Neural cell (in vitro differentiated cells): ENCODE results near the gene IMPA2. TPM values are rescaled to one million over a fixed set of nuclear protein-coding genes. Genes with fewer than 3 reads are reported as not detected.

ENCODE experiments used
- H2AFZ ChIP-seq: fragments of 200-600, 300-800 bp; sonication (generic), shearing (Covaris generic); 2 replicates; pipeline ENCODE4 v1.6.0; 2014; ENCODE audit warnings: low read depth, mild to moderate bottlenecking, antibody characterized with exemption, low read length, moderate library complexity
- H3F3A ChIP-seq: fragments of 200-600 bp; shearing (Covaris generic); 2 replicates; pipeline ENCODE4 v1.6.1; 2016; ENCODE audit warnings: mild to moderate bottlenecking, moderate library complexity, mixed read lengths, antibody characterized with exemption, low read length; ENCODE audit not compliant: insufficient read depth, poor library complexity, severe bottlenecking
- H3K27ac ChIP-seq: fragments of 200-600, 300-800 bp; sonication (generic), shearing (Covaris generic); 2 replicates; pipeline ENCODE4 v1.5.1; 2014; ENCODE audit warnings: mild to moderate bottlenecking, low read length, moderate library complexity
- H3K27me3 ChIP-seq: fragments of 300-800, 200-600 bp; sonication (generic), shearing (Covaris generic); 2 replicates; pipeline ENCODE4 v1.6.0; 2014; ENCODE audit warnings: mild to moderate bottlenecking, low read depth, low read length, moderate library complexity; ENCODE audit not compliant: insufficient read depth
- H3K36me3 ChIP-seq: fragments of 300-800, 200-600 bp; sonication (generic), shearing (Covaris generic); 2 replicates; pipeline ENCODE4 v1.5.1; 2014; ENCODE audit warnings: mild to moderate bottlenecking, antibody characterized with exemption, low read length, moderate library complexity; ENCODE audit not compliant: insufficient read depth
- H3K4me2 ChIP-seq: fragments of 300-800, 200-600 bp; sonication (generic), shearing (Covaris generic); 2 replicates; pipeline ENCODE4 v1.6.0; 2014; ENCODE audit warnings: mild to moderate bottlenecking, low read length
- H3K4me3 ChIP-seq: fragments of 300-800, 200-600 bp; sonication (generic), shearing (Covaris generic); 2 replicates; pipeline ENCODE4 v1.5.1; 2014; ENCODE audit warnings: mild to moderate bottlenecking, low read length, moderate library complexity
- H3K79me2 ChIP-seq: fragments of 200-600 bp; shearing (Covaris generic); replicated peaks from 2 replicates; pipeline ENCODE4 v1.6.0; 2014; ENCODE audit warnings: mild to moderate bottlenecking, low read length, moderate library complexity; ENCODE audit not compliant: insufficient read depth
- H3K9ac ChIP-seq: fragments of 300-800, 200-600 bp; sonication (generic), shearing (Covaris generic); 2 replicates; pipeline ENCODE4 v1.6.1; 2016; ENCODE audit warnings: mild to moderate bottlenecking, low read length, mixed read lengths
- H3K9me2 ChIP-seq: fragments of 200-600 bp; shearing (Covaris generic); 2 replicates; pipeline ENCODE4 v1.6.1; 2016; ENCODE audit warnings: mild to moderate bottlenecking, low read length, mixed read lengths; ENCODE audit not compliant: insufficient read depth
- H3K9me3 ChIP-seq: fragments of 200-600, 300-800 bp; sonication (generic), shearing (Covaris generic); 2 replicates; pipeline ENCODE4 v1.6.1; 2016; ENCODE audit warnings: mild to moderate bottlenecking, mixed run types, low read length, moderate library complexity, mixed read lengths
- H4K20me1 ChIP-seq: fragments of 200-600 bp; shearing (Covaris generic); 2 replicates; pipeline ENCODE4 v1.6.1; 2016; ENCODE audit warnings: mild to moderate bottlenecking, mixed run types; ENCODE audit not compliant: insufficient read depth
- EP300 ChIP-seq: fragments of 450-650 bp; conservative IDR thresholded peaks from 2 replicates; pipeline ENCODE4 v1.6.1; 2014; ENCODE audit warnings: antibody characterized with exemption, mild to moderate bottlenecking, moderate library complexity; ENCODE audit not compliant: poor library complexity, severe bottlenecking
- EZH2 ChIP-seq: fragments of 200-600, 300-800 bp; shearing (Covaris generic), sonication (generic); IDR thresholded peaks from 2 replicates; pipeline ENCODE4 v1.6.1; 2014; ENCODE audit warnings: antibody characterized with exemption, low read length, borderline replicate concordance, mild to moderate bottlenecking; ENCODE audit not compliant: insufficient read depth, poor library complexity, severe bottlenecking
- MXI1 ChIP-seq: fragments of 450-650 bp; conservative IDR thresholded peaks from 2 replicates; pipeline ENCODE4 v1.6.1; 2014; ENCODE audit warnings: antibody characterized with exemption, mild to moderate bottlenecking; ENCODE audit not compliant: poor library complexity, severe bottlenecking
- POLR2AphosphoS5 ChIP-seq: IDR thresholded peaks from 2 replicates; pipeline ENCODE4 v1.6.1; 2012
- RAD21 ChIP-seq: fragments of 450-650 bp; conservative IDR thresholded peaks from 2 replicates; pipeline ENCODE4 v1.6.1; 2014; ENCODE audit warnings: antibody characterized with exemption, mild to moderate bottlenecking, moderate library complexity
- REST ChIP-seq: IDR thresholded peaks from 2 replicates; pipeline ENCODE4 v1.6.1; 2012; ENCODE audit warnings: borderline replicate concordance
- SMC3 ChIP-seq: fragments of 450-650 bp; conservative IDR thresholded peaks from 2 replicates; pipeline ENCODE4 v1.6.1; 2014; ENCODE audit warnings: antibody characterized with exemption, mild to moderate bottlenecking, moderate library complexity; ENCODE audit not compliant: poor library complexity
- TAF1 ChIP-seq: IDR thresholded peaks from 2 replicates; pipeline ENCODE4 v1.6.1; 2012; ENCODE audit warnings: low read depth
- polyA plus RNA-seq: library from polyadenylated mRNA; depleted of rRNA; stranded (reverse); fragments of >200 nt; gene quantifications from 2 replicates; pipeline ENCODE4 v1.2.3, GENCODE V29; 2014
- TF ChIP-seq, protein P1 (sequence below): fragments of 450-650 bp; IDR thresholded peaks from 2 replicates; pipeline ENCODE4 v1.5.1; 2014; ENCODE audit warnings: antibody characterized with exemption, mild to moderate bottlenecking, moderate library complexity; ENCODE audit not compliant: poor library complexity, severe bottlenecking

Gene IMPA2
- polyA plus RNA-seq, 1 donor from 2014 or later = 2.7 TPM

- TF ChIP-seq TAF1 (no peak), EP300 (no peak), EZH2 (no peak), REST (no peak), SMC3 (no peak), MXI1 (no peak), RAD21 (no peak), POLR2AphosphoS5 (no peak)
- TF ChIP-seq, protein P1, sequence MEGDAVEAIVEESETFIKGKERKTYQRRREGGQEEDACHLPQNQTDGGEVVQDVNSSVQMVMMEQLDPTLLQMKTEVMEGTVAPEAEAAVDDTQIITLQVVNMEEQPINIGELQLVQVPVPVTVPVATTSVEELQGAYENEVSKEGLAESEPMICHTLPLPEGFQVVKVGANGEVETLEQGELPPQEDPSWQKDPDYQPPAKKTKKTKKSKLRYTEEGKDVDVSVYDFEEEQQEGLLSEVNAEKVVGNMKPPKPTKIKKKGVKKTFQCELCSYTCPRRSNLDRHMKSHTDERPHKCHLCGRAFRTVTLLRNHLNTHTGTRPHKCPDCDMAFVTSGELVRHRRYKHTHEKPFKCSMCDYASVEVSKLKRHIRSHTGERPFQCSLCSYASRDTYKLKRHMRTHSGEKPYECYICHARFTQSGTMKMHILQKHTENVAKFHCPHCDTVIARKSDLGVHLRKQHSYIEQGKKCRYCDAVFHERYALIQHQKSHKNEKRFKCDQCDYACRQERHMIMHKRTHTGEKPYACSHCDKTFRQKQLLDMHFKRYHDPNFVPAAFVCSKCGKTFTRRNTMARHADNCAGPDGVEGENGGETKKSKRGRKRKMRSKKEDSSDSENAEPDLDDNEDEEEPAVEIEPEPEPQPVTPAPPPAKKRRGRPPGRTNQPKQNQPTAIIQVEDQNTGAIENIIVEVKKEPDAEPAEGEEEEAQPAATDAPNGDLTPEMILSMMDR = no peak
- Histone ChIP-seq H3K79me2 (no peaks in the 10 kb centered on the region), H3K9ac (no peak overlapping the region), H4K20me1 (no peaks in the 10 kb centered on the region), H3K4me3 (no peak overlapping the region), H3K27me3 (no peaks in the 10 kb centered on the region), H2AFZ (no peak overlapping the region), H3K27ac (no peak overlapping the region), H3K4me2 (no peak overlapping the region), H3K36me3 (no peaks in the 10 kb centered on the region), H3K9me2 (no peaks in the 10 kb centered on the region), H3K9me3 (no peaks in the 10 kb centered on the region), H3F3A (no peaks in the 10 kb centered on the region)
These were observed 12.1 kb downstream of the IMPA2 start for GRCh38 chr18:11993264-11993916.

- no peak overlapping the region for H3K27ac ChIP-seq
- no peaks in the 10 kb centered on the region for H3F3A ChIP-seq
- no peaks in the 10 kb centered on the region for H3K27me3 ChIP-seq
- no peak overlapping the region for H2AFZ ChIP-seq
- H3K4me3 ChIP-seq = no peak overlapping the region
- no peaks in the 10 kb centered on the region for H4K20me1 ChIP-seq
- H3K9me3 ChIP-seq = no peaks in the 10 kb centered on the region
- H3K36me3 ChIP-seq = no peaks in the 10 kb centered on the region
- H3K4me2 ChIP-seq = no peak overlapping the region
- no peaks in the 10 kb centered on the region for H3K9me2 ChIP-seq
- no peaks in the 10 kb centered on the region for H3K79me2 ChIP-seq
- H3K9ac ChIP-seq = no peak overlapping the region
- no peak for TF ChIP-seq POLR2AphosphoS5
- TF ChIP-seq SMC3 = no peak
- no peak for TF ChIP-seq REST
- no peak for TF ChIP-seq MXI1
- TF ChIP-seq RAD21 = no peak
- TF ChIP-seq, protein P1 = no peak
- no peak for TF ChIP-seq TAF1
- TF ChIP-seq EZH2 = no peak
- TF ChIP-seq EP300 = no peak
These were observed 13.0 kb downstream of the IMPA2 start for GRCh38 chr18:11994336-11994702.
